SJSA1 (cell line): ENCODE measurements around the gene LIPG. TPM values are rescaled to one million over a fixed set of nuclear protein-coding genes. Genes with fewer than 3 reads are reported as not detected.
"Not testable (repeated sequence)": the region's sequence is repeated elsewhere in the genome, so short reads cannot be mapped to it uniquely, and the experiment has no call there.

Experiments used
- DNase-seq, 2 experiments: peaks; one replicate each; pipeline ENCODE4 v3.0.0-alpha.2; 2015 to 2020; ENCODE audit warnings: low spot score in 2 of 2, low read depth in 1 of 2
- H3K27ac ChIP-seq: fragments of 250-450 bp; sonication (Bioruptor Pico); 2 replicates; pipeline ENCODE4 v1.5.1; 2020; ENCODE audit warnings: mild to moderate bottlenecking, moderate library complexity
- H3K27me3 ChIP-seq: fragments of 250-450 bp; sonication (Bioruptor Pico); replicated peaks from 2 replicates; pipeline ENCODE4 v1.5.1; 2020; ENCODE audit warnings: mild to moderate bottlenecking, moderate library complexity
- H3K36me3 ChIP-seq: fragments of 250-450 bp; sonication (Bioruptor Pico); 2 replicates; pipeline ENCODE4 v1.5.1; 2020; ENCODE audit warnings: mild to moderate bottlenecking
- H3K4me1 ChIP-seq: fragments of 250-450 bp; sonication (Bioruptor Pico); replicated peaks from 2 replicates; pipeline ENCODE4 v1.6.1; 2021; ENCODE audit warnings: mild to moderate bottlenecking
- H3K4me3 ChIP-seq: fragments of 250-450 bp; sonication (Bioruptor Pico); 2 replicates; pipeline ENCODE4 v1.5.1; 2020; ENCODE audit warnings: mild to moderate bottlenecking
- H3K9me3 ChIP-seq: fragments of 250-450 bp; sonication (Bioruptor Pico); replicated peaks from 2 replicates; pipeline ENCODE4 v1.5.1; 2020; ENCODE audit warnings: mild to moderate bottlenecking
- total RNA-seq: library from RNA; depleted of rRNA; stranded (reverse); fragments of >200 nt; shearing (Covaris generic); gene quantifications from 2 replicates; pipeline ENCODE4 v1.2.3, GENCODE V29; 2014

Gene LIPG
- total RNA-seq, 1 experiment from 2014 or later: 2.2 TPM

DNA sequence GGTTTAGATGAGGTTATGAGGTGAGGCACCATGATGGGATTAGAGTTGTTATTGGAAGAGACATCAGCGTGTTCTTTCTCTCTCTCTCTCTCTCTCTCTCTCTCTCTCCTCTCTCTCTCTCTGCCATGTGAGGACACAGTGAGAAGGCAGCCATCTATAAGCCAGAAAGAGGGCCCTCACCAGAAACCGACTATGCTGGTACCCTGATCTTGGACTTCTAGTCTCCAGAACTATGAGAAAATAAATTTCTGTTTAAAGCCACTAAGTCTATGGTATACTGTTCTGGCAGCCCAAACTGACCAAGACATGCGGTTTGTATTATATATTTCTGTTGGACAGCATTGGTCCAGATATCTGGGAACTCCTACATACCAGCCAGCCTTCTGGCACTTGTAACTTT is 3.5 kb upstream of the LIPG start:
- Histone ChIP-seq H3K27ac (no peak overlapping the region), H3K4me1 (peaks cover 29% of the 10 kb centered on the region), H3K36me3 (no peaks in the 10 kb centered on the region), H3K4me3 (no peak overlapping the region), H3K9me3 (no peaks in the 10 kb centered on the region), H3K27me3 (peaks cover 25% of the 10 kb centered on the region)
- DNase-seq: no peak

DNA sequence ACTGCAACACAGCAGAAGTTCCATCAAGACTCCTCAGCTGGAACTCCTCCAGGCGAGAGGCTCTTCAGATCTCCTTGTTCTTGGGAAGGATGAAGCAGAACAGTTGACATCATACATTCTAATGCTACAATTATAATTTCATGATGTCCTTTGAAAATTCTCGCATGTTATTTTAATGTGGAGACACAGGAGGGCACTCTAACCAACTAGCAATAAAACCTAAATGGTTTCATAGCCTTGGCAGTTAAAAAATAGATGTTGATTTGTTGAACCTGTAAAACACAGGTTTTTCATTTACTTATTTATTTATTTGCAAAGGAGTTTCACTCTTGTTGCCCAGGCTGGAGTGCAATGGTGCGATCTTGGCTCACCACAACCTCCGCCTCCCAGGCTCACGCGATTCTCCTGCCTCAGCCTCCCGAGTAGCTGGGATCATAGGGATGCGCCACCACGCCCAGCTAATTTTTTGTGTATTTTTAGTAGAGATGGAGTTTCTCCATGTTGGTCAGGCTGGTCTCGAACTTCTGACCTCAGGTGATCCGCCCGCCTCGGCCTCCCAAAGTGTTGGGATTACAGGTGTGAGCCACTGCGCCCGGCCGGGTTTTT is 2.4 kb upstream of the LIPG start:
- H3K4me1 ChIP-seq: peaks cover 33% of the 10 kb centered on the region
- H3K27ac ChIP-seq, H3K4me3 ChIP-seq, H3K9me3 ChIP-seq, DNase-seq, H3K36me3 ChIP-seq: not testable (repeated sequence)
- H3K27me3 ChIP-seq: peaks cover 25% of the 10 kb centered on the region

GRCh38 chr18:49560277-49560623 is 1.6 kb upstream of the LIPG start:
- Histone ChIP-seq H3K4me3 (no peak overlapping the region), H3K27ac (no peak overlapping the region), H3K27me3 (peaks cover 25% of the 10 kb centered on the region), H3K36me3 (no peaks in the 10 kb centered on the region), H3K9me3 (no peaks in the 10 kb centered on the region), H3K4me1 (peaks cover 33% of the 10 kb centered on the region)
- DNase-seq: no peak

- Histone ChIP-seq H3K9me3 (no peaks in the 10 kb centered on the region), H3K36me3 (no peaks in the 10 kb centered on the region), H3K4me3 (peak overlapping the region; percentile 15), H3K4me1 (peaks cover 33% of the 10 kb centered on the region), H3K27ac (no peak overlapping the region), H3K27me3 (peaks cover 25% of the 10 kb centered on the region)
- DNase-seq: no peak
Measured at GRCh38 chr18:49560624-49561288, 1.1 kb upstream of the LIPG start.

DNA sequence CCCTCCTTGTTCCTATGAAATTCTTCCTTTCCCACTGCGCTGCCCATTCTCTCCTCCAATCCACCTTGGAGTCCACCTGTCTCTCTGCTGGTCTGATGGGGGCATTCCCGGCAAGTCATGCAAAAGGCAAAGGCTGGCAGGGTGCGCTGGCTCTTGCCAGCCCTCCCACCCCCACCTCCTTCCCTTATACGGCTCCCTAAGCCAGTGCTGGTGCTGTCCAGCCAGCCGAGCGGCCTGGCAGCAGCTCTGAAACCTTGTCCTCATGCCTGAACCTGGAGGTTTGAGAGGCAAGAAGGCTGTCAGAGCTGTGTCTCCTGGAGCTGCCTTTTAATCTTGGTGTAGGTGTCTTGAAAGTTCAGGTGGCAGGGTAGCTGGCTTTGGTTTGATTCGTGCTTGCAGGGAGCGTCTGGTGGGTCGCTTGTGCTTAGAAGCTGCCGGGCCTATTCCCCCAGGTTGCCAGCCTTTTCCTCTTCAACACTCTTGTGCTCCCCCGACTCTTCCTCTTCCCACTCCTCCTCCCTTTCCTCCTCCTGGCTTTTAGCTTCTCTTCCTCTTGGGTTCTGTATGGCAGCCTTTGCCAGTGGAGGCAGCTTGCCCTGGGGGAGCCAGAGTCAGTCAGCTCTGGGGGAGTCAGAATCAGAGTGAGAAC is 748 bp downstream of the LIPG start:
- no peak overlapping the region for H3K27ac ChIP-seq
- H3K36me3 ChIP-seq: no peaks in the 10 kb centered on the region
- no peaks in the 10 kb centered on the region for H3K9me3 ChIP-seq
- H3K4me3 ChIP-seq: no peak overlapping the region
- peaks cover 33% of the 10 kb centered on the region for H3K4me1 ChIP-seq
- DNase-seq: no peak
- H3K27me3 ChIP-seq: peaks cover 25% of the 10 kb centered on the region

- Histone ChIP-seq H3K4me1 (peaks cover 33% of the 10 kb centered on the region), H3K27me3 (peaks cover 25% of the 10 kb centered on the region), H3K9me3 (no peaks in the 10 kb centered on the region), H3K4me3 (no peak overlapping the region), H3K27ac (no peak overlapping the region), H3K36me3 (no peaks in the 10 kb centered on the region)
- peak in 1 of 2 experiments; percentile 20 for DNase-seq
Measured at GRCh38 chr18:49563130-49563540, 1.3 kb downstream of the LIPG start.

DNA sequence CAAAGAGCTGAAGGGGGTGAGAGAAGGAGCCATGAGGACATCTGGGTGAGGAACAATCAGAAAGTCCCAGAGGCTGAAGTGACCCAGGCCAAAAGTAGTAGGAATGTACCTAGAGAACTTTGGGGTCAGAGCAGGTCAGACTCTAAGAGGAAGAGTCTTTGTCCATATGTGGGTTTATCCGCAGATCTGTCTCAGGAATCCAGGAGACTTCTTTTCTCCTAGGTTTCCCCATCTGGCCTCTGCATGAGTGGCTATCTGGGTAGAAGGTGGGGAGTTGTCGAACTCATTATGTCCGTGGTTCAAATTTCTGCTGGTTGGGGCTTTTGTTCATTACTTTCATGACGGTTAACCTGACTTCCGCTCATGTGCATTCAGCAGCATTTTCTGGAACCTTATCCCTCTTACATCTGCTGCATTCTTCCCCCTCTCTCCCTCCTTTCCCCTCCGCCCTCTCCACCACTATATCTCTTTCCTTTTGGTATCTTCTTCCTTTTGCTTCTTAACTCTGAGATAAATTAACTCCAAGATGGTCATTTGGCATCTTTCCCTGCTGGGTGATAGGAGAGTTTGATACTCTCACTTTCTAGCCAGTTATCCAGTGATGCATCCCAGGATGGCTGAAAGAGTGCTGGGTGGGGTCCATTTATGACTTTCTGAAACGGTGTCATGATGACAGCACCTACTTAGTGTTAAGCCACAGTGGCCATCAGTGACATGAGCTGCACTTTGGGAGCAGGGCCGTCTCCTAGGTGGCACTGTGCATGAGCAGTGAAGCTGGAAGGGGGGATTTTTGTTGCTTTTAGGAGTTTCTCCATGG is 2.1 kb downstream of the LIPG start:
- no peak overlapping the region for H3K27ac ChIP-seq
- no peaks in the 10 kb centered on the region for H3K9me3 ChIP-seq
- peaks cover 33% of the 10 kb centered on the region for H3K4me1 ChIP-seq
- no peaks in the 10 kb centered on the region for H3K36me3 ChIP-seq
- H3K27me3 ChIP-seq: peaks cover 25% of the 10 kb centered on the region
- no peak overlapping the region for H3K4me3 ChIP-seq
- no peak for DNase-seq

DNA sequence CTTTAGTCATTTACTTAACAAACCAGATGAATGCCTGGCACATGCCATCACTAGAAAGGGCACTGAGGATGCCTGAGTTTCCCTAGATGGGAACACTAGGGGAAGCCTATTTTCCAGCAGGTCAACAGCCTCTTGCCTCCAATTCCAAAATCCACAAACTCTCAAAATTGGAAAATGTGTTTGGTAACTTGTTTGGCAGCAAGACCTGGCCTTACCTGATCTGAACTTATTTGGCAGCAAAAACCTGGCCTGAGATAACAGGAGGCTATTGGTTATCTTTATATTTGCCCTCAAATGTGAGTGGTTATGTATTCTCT is 2.6 kb downstream of the LIPG start:
- Histone ChIP-seq H3K9me3 (no peaks in the 10 kb centered on the region), H3K4me1 (peaks cover 33% of the 10 kb centered on the region), H3K27me3 (peaks cover 25% of the 10 kb centered on the region), H3K4me3 (no peak overlapping the region), H3K27ac (no peak overlapping the region), H3K36me3 (no peaks in the 10 kb centered on the region)
- DNase-seq: no peak

DNA sequence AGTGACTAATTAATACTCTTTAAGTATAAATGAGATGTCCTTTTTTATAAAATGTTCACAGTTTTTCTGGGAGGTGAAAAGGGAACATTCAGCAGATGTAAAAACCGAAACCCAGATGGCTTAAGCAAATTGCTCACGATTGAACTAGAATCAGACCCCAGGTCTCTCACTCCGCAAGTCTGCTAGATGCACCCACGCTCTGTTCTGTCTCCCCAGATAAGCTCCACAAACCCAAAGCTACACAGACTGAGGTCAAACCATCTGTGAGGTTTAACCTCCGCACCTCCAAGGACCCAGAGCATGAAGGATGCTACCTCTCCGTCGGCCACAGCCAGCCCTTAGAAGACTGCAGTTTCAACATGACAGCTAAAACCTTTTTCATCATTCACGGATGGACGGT is 3.2 kb downstream of the LIPG start:
- no peak overlapping the region for H3K4me3 ChIP-seq
- DNase-seq: no peak
- no peaks in the 10 kb centered on the region for H3K9me3 ChIP-seq
- H3K36me3 ChIP-seq: no peaks in the 10 kb centered on the region
- peaks cover 22% of the 10 kb centered on the region for H3K27me3 ChIP-seq
- H3K4me1 ChIP-seq: peaks cover 33% of the 10 kb centered on the region
- H3K27ac ChIP-seq: no peak overlapping the region

DNA sequence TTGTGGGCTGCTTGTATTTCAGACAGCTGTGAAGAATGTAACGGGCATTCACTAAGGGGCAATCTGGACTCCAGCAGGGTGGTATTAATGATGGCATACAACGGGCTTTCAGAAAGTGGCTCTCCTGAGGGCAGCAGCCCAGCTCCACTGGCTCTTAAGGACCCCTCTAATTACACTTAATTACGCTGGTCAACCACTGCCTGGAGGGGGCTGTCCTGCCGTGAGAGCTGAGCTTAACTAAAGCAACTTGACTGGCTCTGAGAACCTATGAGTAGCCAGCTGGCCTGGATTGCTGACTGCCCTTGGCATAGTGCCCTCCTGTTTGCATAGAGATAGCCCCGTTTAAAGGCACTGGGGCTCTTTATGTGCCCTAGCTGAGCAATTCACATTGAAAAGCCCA is 3.8 kb downstream of the LIPG start:
- H3K27me3 ChIP-seq: peaks cover 17% of the 10 kb centered on the region
- DNase-seq: no peak
- H3K36me3 ChIP-seq: no peaks in the 10 kb centered on the region
- no peak overlapping the region for H3K27ac ChIP-seq
- H3K9me3 ChIP-seq: no peaks in the 10 kb centered on the region
- H3K4me1 ChIP-seq: peaks cover 32% of the 10 kb centered on the region
- no peak overlapping the region for H3K4me3 ChIP-seq

DNA sequence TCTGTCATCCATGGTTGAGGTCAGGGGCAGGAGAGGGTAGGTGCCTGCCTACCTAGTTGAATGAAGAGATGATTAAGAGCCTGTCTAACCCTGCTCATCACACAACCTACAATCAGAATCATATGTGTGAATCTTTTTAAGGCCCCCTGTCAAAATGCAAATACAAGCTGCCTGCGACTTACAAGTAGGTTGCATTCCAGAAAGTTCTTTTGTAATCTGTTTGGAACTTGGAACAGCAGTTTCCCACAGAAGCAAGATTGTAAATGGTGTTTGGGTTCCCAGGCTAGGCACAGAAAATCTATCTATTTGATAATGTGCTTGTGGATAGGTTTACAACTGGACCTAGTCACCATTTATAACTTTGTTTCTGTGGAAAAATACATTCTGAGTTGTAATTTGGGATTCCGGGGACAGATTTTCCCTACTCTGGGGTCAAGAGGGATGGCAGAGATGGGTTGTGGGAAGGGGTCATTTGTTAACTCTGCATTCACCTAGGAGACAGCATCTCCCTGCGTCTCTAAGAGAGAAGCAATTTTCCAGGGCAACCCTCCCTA is 4.4 kb downstream of the LIPG start:
- no peaks in the 10 kb centered on the region for H3K36me3 ChIP-seq
- H3K27me3 ChIP-seq: peaks cover 11% of the 10 kb centered on the region
- DNase-seq: no peak

GRCh38 chr18:49566985-49567384 is 5.1 kb downstream of the LIPG start:
- H3K4me1 ChIP-seq: peaks cover 18% of the 10 kb centered on the region
- no peak overlapping the region for H3K27ac ChIP-seq
- H3K27me3 ChIP-seq: peaks cover 4% of the 10 kb centered on the region; the same call in 1 of the 2 replicates
- no peaks in the 10 kb centered on the region for H3K9me3 ChIP-seq
- no peak for DNase-seq
- no peaks in the 10 kb centered on the region for H3K36me3 ChIP-seq
- no peak overlapping the region for H3K4me3 ChIP-seq

More for the DNA sequence above, 4.4 kb downstream of the LIPG start:
- Histone ChIP-seq H3K4me1 (peaks cover 25% of the 10 kb centered on the region), H3K27ac (no peak overlapping the region), H3K9me3 (no peaks in the 10 kb centered on the region), H3K4me3 (no peak overlapping the region)

DNA sequence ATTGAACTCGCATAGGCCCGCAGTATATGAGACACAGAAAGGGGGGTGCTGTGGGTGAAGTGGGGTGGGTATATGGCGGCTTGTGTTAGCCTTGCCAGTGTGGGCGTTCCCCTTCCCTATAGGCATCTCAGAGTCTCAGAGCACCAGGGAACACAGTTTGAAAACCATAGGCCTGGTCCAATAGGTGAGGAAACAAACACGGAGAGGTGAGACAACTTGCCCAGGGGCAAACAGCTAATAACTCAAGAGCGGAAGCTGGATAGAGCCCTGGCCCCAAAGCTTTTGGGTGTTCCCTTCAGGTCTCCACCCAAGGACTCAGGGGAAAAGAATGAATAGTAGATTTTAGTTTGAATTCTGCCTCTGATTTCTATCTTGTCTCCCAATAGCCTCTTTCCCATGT is 7.9 kb downstream of the LIPG start:
- no peak overlapping the region for H3K27ac ChIP-seq
- H3K36me3 ChIP-seq: no peaks in the 10 kb centered on the region
- DNase-seq: no peak
- H3K4me1 ChIP-seq: no peaks in the 10 kb centered on the region
- H3K9me3 ChIP-seq: no peaks in the 10 kb centered on the region
- H3K27me3 ChIP-seq: no peaks in the 10 kb centered on the region
- H3K4me3 ChIP-seq: no peak overlapping the region

GRCh38 chr18:49570836-49571235 is 9.0 kb downstream of the LIPG start:
- H3K4me3 ChIP-seq: no peak overlapping the region

More at GRCh38 chr18:49570836-49571235, 9.0 kb downstream of the LIPG start:
- no peak for DNase-seq
- no peaks in the 10 kb centered on the region for H3K4me1 ChIP-seq
- no peaks in the 10 kb centered on the region for H3K9me3 ChIP-seq
- no peaks in the 10 kb centered on the region for H3K36me3 ChIP-seq
- no peaks in the 10 kb centered on the region for H3K27me3 ChIP-seq
- no peak overlapping the region for H3K27ac ChIP-seq
